Measurements from ENCODE around the gene POSTN.

DNA sequence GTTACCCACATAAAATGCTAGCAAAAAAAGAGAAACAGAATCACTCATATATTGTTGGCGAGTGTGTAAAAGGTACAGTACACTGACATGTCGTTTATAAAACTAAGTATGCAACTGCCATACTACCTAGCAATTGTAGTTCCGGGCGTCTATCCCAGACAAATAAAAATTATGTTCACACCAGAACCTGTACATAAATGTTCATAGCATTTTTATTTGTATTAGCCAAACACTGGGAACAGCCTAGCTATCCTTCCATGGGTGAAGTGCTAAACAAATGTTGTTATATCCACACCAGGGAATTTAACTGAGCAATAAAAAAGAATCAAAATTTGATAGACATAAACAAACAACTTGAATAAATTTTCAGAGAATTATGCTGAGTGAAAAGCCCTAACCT lies 28.9 kb upstream of the POSTN start:
- TF ChIP-seq, protein P1, sequence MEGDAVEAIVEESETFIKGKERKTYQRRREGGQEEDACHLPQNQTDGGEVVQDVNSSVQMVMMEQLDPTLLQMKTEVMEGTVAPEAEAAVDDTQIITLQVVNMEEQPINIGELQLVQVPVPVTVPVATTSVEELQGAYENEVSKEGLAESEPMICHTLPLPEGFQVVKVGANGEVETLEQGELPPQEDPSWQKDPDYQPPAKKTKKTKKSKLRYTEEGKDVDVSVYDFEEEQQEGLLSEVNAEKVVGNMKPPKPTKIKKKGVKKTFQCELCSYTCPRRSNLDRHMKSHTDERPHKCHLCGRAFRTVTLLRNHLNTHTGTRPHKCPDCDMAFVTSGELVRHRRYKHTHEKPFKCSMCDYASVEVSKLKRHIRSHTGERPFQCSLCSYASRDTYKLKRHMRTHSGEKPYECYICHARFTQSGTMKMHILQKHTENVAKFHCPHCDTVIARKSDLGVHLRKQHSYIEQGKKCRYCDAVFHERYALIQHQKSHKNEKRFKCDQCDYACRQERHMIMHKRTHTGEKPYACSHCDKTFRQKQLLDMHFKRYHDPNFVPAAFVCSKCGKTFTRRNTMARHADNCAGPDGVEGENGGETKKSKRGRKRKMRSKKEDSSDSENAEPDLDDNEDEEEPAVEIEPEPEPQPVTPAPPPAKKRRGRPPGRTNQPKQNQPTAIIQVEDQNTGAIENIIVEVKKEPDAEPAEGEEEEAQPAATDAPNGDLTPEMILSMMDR (IDR thresholded peaks at IDR 0.05; ENCODE audit: low read depth, low read length) = no peak
- no peak for TF ChIP-seq EZH2phosphoT487 (IDR thresholded peaks at IDR 0.05; ENCODE audit: low read depth)

Data from OCI-LY3 (cell line).